Measurements from ENCODE around the gene HDGFL3. TPM values are rescaled to one million over a fixed set of nuclear protein-coding genes. Genes with fewer than 3 reads are reported as not detected.
A peak's percentile ranks its signal among the peaks of the same experiment; 100 is the strongest.

The HDGFL3 gene
- total and polyA plus RNA-seq, 2 experiments from 2014 or later = 68.6 to 135 TPM

DNA sequence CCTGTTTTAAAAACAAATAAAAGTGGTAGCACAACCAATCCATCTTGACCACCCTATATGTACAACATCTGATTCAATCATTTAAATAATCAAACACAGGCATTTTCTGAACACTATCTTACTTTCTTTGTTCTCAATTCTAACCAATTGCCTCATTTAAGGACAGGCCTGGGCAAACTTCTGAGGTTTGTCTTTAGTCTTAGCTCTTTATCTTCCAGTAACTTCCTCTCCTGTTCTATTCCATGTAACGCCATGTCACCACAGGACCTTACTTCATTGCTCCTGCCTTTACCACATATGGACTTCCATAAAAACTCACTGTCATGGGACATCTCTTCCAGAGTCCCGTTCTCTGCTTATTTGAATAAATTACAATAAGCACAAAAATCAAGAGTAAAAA is 14.9 kb downstream of the HDGFL3 start:
- no peak overlapping the region for H2AFZ ChIP-seq
- H3K36me3 Mint-ChIP-seq (ENCODE audit: low read depth) = peaks cover 30% of the 10 kb centered on the region
- no peaks in the 10 kb centered on the region for H3F3A ChIP-seq (replicated peaks; ENCODE audit: low read depth)
- peak overlapping the region; percentile 51 for H3K27ac Mint-ChIP-seq
- no peak overlapping the region for H3K27ac ChIP-seq (ENCODE audit: low read depth)
- H3K79me2 ChIP-seq (replicated peaks; ENCODE audit: insufficient read depth) = peaks cover 100% of the 10 kb centered on the region
- H3K4me3 Mint-ChIP-seq = no peak overlapping the region
- DNase-seq (ENCODE audit: low spot score) (no peak), ATAC-seq (no peak)
- no peak overlapping the region for H3K4me2 ChIP-seq
- no peaks in the 10 kb centered on the region for H3K36me3 ChIP-seq (ENCODE audit: insufficient read depth)
- H4K20me1 ChIP-seq (replicated peaks; ENCODE audit: insufficient read depth) = peaks cover 17% of the 10 kb centered on the region; the same call in 1 of the 2 replicates
- no peaks in the 10 kb centered on the region; the same call in 2 of the 3 replicates for H3K9me3 Mint-ChIP-seq
- TF ChIP-seq CTCF (conservative IDR thresholded peaks at IDR 0.05; ENCODE audit: low read depth in 2 of 2) (no peak), JUNB (IDR thresholded peaks at IDR 0.05; ENCODE audit: unreplicated experiment) (no peak)
- no peaks in the 10 kb centered on the region for H3K27me3 Mint-ChIP-seq (ENCODE audit: insufficient read depth, low read depth, poor library complexity)
- no peaks in the 10 kb centered on the region for H3K27me3 ChIP-seq (ENCODE audit: insufficient read depth)
- H3K4me3 ChIP-seq = no peak overlapping the region
- no peaks in the 10 kb centered on the region for H3K9me2 ChIP-seq (ENCODE audit: insufficient read depth)
- peaks cover 40% of the 10 kb centered on the region for H3K4me1 Mint-ChIP-seq
- H3K4me1 ChIP-seq (ENCODE audit: insufficient read depth) = peaks cover 30% of the 10 kb centered on the region

DNA sequence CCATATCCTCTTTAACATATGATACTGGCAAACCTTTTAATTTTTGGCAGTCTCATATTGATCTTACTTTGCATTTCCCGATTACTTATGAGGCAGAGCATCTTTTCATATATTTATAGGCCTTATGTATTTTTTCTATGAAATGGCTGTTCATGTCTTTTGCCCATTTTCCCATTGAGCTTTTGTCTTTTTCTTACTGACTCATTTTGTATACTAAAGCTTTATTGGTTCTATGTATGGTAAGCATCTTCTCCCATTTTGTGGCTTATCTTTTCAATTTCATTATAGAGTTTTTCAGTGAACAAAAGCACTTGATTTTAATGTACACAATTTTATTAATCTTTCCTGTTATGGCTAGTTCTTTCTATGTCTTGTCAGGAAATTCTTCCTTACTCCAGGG is 17.2 kb downstream of the HDGFL3 start:
- peaks cover 30% of the 10 kb centered on the region for H3K36me3 Mint-ChIP-seq (ENCODE audit: low read depth)
- H3K9me3 Mint-ChIP-seq = no peaks in the 10 kb centered on the region; the same call in 2 of the 3 replicates
- no peak overlapping the region for H3K27ac Mint-ChIP-seq
- peaks cover 100% of the 10 kb centered on the region for H3K79me2 ChIP-seq (replicated peaks; ENCODE audit: insufficient read depth)
- no peaks in the 10 kb centered on the region for H3K27me3 Mint-ChIP-seq (ENCODE audit: insufficient read depth, low read depth, poor library complexity)
- no peak overlapping the region for H3K4me2 ChIP-seq
- H3K9me2 ChIP-seq (ENCODE audit: insufficient read depth) = no peaks in the 10 kb centered on the region
- peaks cover 23% of the 10 kb centered on the region; the same call in 1 of the 2 replicates for H4K20me1 ChIP-seq (replicated peaks; ENCODE audit: insufficient read depth)
- no peak overlapping the region for H2AFZ ChIP-seq
- H3K27me3 ChIP-seq (ENCODE audit: insufficient read depth) = no peaks in the 10 kb centered on the region
- H3F3A ChIP-seq (replicated peaks; ENCODE audit: low read depth) = no peaks in the 10 kb centered on the region
- peaks cover 15% of the 10 kb centered on the region for H3K4me1 ChIP-seq (ENCODE audit: insufficient read depth)
- peaks cover 27% of the 10 kb centered on the region for H3K4me1 Mint-ChIP-seq
- no peak for DNase-seq (ENCODE audit: low spot score)
- H3K4me3 ChIP-seq = no peak overlapping the region
- no peak overlapping the region for H3K27ac ChIP-seq (ENCODE audit: low read depth)
- no peak overlapping the region for H3K4me3 Mint-ChIP-seq
- no peak for ATAC-seq
- H3K36me3 ChIP-seq (ENCODE audit: insufficient read depth) = no peaks in the 10 kb centered on the region
- TF ChIP-seq CTCF (conservative IDR thresholded peaks at IDR 0.05; ENCODE audit: low read depth in 2 of 2) (no peak), JUNB (IDR thresholded peaks at IDR 0.05; ENCODE audit: unreplicated experiment) (no peak), STAT1 (IDR thresholded peaks at IDR 0.05; ENCODE audit: unreplicated experiment) (no peak), POLR2AphosphoS5 (IDR thresholded peaks at IDR 0.05; ENCODE audit: low read depth) (no peak), ZNF114 (CRISPR knock-in tag; IDR thresholded peaks at IDR 0.05) (no peak), EZH2phosphoT487 (IDR thresholded peaks at IDR 0.05; ENCODE audit: unreplicated experiment) (no peak), CREB1 (CRISPR knock-in tag; IDR thresholded peaks at IDR 0.05; ENCODE audit: low read depth) (no peak), ZNF331 (CRISPR knock-in tag; IDR thresholded peaks at IDR 0.05; ENCODE audit: low read depth) (no peak)
- TF ChIP-seq, protein P1, sequence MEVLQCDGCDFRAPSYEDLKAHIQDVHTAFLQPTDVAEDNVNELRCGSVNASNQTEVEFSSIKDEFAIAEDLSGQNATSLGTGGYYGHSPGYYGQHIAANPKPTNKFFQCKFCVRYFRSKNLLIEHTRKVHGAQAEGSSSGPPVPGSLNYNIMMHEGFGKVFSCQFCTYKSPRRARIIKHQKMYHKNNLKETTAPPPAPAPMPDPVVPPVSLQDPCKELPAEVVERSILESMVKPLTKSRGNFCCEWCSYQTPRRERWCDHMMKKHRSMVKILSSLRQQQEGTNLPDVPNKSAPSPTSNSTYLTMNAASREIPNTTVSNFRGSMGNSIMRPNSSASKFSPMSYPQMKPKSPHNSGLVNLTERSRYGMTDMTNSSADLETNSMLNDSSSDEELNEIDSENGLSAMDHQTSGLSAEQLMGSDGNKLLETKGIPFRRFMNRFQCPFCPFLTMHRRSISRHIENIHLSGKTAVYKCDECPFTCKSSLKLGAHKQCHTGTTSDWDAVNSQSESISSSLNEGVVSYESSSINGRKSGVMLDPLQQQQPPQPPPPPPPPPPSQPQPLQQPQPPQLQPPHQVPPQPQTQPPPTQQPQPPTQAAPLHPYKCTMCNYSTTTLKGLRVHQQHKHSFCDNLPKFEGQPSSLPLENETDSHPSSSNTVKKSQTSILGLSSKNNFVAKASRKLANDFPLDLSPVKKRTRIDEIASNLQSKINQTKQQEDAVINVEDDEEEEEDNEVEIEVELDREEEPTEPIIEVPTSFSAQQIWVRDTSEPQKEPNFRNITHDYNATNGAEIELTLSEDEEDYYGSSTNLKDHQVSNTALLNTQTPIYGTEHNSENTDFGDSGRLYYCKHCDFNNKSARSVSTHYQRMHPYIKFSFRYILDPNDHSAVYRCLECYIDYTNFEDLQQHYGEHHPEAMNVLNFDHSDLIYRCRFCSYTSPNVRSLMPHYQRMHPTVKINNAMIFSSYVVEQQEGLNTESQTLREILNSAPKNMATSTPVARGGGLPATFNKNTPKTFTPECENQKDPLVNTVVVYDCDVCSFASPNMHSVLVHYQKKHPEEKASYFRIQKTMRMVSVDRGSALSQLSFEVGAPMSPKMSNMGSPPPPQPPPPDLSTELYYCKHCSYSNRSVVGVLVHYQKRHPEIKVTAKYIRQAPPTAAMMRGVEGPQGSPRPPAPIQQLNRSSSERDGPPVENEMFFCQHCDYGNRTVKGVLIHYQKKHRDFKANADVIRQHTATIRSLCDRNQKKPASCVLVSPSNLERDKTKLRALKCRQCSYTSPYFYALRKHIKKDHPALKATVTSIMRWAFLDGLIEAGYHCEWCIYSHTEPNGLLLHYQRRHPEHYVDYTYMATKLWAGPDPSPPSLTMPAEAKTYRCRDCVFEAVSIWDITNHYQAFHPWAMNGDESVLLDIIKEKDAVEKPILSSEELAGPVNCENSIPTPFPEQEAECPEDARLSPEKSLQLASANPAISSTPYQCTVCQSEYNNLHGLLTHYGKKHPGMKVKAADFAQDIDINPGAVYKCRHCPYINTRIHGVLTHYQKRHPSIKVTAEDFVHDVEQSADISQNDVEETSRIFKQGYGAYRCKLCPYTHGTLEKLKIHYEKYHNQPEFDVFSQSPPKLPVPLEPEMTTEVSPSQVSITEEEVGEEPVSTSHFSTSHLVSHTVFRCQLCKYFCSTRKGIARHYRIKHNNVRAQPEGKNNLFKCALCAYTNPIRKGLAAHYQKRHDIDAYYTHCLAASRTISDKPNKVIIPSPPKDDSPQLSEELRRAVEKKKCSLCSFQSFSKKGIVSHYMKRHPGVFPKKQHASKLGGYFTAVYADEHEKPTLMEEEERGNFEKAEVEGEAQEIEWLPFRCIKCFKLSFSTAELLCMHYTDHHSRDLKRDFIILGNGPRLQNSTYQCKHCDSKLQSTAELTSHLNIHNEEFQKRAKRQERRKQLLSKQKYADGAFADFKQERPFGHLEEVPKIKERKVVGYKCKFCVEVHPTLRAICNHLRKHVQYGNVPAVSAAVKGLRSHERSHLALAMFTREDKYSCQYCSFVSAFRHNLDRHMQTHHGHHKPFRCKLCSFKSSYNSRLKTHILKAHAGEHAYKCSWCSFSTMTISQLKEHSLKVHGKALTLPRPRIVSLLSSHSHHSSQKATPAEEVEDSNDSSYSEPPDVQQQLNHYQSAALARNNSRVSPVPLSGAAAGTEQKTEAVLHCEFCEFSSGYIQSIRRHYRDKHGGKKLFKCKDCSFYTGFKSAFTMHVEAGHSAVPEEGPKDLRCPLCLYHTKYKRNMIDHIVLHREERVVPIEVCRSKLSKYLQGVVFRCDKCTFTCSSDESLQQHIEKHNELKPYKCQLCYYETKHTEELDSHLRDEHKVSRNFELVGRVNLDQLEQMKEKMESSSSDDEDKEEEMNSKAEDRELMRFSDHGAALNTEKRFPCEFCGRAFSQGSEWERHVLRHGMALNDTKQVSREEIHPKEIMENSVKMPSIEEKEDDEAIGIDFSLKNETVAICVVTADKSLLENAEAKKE (CRISPR knock-in tag; IDR thresholded peaks at IDR 0.05) = no peak
- TF ChIP-seq, protein P2, sequence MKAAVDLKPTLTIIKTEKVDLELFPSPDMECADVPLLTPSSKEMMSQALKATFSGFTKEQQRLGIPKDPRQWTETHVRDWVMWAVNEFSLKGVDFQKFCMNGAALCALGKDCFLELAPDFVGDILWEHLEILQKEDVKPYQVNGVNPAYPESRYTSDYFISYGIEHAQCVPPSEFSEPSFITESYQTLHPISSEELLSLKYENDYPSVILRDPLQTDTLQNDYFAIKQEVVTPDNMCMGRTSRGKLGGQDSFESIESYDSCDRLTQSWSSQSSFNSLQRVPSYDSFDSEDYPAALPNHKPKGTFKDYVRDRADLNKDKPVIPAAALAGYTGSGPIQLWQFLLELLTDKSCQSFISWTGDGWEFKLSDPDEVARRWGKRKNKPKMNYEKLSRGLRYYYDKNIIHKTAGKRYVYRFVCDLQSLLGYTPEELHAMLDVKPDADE (IDR thresholded peaks at IDR 0.05) = no peak
